GM19351 (cell line): Measurements from ENCODE around the gene CACNG4.
"Not testable (repeated sequence)": the region's sequence is repeated elsewhere in the genome, so short reads cannot be mapped to it uniquely, and the experiment has no call there.

Experiments used
- ATAC-seq: cut with Tn5 transposase; IDR thresholded peaks from one replicate; pipeline ENCODE4 v1.9.1; 2021; ENCODE audit warnings: mild to moderate bottlenecking, moderate library complexity; ENCODE audit not compliant: unreplicated experiment

Gene CACNG4

DNA sequence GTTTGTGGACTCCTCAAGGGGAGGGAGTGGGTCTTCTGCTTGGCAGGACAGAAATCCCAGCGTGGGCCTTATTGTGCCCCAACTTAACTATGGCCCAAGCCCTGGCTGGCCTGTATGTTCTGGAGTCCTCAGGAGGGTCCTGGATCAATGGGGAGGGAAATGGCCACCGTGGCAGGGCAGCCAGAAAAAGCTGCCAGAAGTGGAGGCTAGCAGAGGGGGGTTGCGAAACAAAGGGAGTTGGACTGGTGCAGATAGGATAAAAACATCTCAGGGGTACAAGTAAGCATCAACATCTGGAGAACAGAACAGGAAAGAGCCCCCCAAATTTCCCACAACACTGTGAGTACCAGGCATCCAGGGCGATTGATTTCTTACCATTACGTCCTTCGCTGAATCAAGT, 76.1 kb downstream of the CACNG4 start:
- no peak for ATAC-seq

DNA sequence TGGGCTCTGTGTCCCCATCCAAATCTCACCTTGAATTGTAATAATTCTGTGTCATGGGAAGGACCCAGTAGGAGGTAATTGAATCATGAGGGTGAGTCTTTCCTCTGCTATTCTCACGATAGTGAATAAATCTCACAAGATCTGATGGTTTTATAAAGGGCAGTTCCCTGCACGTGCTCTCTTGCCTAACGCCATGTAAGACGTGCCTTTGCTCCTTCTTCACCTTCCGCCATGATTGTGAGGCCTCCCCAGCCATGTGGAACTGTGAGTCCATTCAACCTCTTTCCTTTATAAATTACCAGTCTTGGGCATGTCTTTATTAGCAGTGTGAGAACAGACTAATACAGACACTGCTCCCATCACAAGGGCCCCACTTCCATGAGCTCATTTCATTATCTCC, 76.6 kb downstream of the CACNG4 start:
- not testable (repeated sequence) for ATAC-seq

DNA sequence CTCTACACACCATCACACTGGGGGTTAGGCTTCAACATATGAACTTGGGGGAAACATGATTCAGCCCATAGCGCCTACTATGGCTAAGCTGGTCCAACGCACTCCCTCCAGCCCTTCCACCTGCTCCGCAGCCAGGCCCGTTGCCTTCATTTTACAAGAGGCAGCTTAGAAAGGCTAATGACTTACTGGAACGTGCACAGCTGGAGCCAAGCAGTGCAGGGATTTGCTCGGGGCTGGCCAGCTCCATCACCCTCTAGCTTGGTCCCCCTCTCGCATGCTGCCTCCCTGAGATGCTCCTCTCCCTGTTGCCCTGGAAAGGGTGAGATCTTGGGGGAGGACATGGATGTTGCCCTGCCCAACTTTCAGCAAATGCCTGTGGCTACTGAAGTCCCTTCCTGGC, 77.0 kb downstream of the CACNG4 start:
- ATAC-seq = no peak

DNA sequence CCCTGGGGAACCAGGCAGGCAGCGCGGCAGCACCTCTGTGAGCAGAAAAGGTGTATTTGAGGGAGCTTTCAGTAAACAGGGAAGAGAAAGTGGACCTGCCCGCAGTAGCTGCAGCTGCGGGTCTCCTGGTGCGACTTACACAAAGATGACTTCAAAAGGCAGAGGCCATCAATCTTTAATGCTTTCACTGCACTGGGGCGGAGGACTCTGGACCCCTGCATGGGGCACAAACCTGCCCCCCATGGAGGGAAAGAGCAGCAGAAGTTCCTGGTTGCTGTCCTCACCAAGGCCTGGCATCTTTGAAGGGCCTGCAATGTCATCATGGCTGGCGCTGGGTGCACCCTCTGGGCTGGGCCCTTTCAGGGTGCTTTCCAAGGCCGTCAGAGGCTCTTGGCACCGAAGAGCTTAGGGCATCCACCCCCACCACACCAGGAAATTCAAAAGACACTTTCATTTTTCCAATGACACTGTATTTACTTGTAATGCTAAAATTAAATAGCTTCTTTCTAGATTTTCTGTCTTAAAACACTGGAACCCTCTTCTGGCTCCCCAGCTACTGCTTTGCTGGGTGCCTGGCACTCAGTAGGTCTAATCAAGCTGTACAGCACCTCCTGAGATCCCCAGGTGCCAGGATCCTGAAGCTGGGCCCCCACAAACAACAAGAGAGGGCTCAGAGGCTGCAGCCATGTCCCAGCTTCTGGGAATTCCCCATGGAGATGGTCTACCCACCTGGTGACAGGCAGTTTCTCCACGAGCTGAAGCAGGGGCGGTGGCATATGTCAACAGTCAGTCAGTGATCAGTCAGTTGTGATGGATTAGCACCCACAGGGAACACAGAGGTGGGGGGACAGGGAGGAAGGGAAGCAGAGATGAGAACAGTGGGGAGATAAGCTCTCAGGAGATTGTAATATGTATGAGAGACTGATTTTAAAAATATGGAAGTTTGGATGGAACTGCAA, 77.7 kb downstream of the CACNG4 start:
- no peak for ATAC-seq

DNA sequence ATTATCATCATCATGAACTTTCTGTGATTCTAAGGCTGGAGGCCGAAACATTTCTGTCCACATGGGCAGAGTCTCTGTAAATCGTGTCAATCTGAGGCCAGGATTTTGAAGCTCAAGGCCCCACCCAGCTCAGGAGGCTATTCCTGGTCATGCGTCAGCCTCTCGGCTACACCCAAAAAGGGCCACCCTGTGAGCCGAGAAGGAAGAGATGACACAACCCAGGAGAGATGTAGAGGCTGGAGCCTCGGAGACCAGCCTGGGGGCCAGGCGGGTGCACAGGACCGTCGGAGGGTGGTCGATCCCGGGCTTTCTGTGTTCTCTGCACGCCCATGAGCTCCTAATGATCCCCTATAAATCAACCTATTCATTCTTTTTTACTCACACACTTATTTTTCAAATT, 78.8 kb downstream of the CACNG4 start:
- ATAC-seq = no peak

DNA sequence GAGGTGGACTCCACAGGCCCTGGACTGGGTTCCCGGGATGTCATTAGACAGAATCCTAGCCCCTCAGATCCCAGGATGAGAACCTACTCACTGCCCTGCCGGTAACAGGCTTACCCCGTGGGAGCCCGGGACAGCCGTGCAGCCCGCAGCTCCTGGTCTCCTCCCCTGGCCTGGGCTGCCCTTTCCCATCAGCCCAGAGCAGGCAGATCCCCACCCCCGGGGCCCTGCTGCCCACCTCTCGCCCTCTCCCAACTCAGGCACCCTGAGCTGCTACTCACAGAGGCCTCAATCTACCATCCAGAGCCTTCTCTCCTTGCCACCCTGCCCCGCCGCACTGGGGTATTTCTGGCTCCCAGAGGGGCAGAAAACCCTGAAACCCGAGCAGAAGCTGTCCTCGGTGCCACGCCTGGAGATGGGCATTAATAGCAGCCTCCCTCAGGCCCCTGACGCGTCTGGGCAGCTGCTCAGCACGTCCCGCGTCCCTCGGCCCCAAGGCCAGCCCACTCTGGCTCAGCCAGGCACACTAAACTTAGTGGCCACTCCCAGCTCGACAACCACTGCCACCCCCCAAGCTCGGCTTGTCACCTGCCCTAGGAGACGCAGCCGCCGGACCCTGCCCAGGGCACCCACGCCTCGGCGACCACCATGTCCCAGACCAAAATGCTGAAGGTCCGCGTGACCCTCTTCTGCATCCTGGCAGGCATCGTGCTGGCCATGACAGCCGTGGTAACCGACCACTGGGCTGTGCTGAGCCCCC, 79.7 kb downstream of the CACNG4 start, which contains the start of gene CACNG1:
TSS of gene CACNG1 (plus strand) at position 539 of the 757 bp plus-strand sequence. CDS start at position 646, 107 bp downstream.
- ATAC-seq = no peak

DNA sequence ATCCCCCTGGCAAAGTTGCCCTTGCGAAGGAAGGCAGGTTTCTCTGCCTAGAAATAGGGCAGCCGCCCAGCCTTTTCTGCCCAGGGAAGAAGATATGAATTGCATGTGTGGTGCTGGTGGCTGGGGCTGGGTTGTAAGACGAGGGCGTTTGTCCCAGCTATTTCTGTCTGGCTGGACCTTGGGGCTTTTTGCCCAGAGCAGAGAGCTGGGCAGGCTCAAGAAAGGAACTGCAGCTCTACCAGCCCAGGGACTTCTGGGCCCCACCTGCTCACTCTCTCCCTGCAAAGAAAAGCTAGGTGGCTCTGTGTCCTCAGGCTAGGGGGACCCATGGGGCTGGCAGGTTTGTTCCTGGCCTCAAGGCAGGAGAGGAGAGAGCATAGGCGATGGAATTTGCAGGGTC, 80.4 kb downstream of the CACNG4 start:
- no peak for ATAC-seq

DNA sequence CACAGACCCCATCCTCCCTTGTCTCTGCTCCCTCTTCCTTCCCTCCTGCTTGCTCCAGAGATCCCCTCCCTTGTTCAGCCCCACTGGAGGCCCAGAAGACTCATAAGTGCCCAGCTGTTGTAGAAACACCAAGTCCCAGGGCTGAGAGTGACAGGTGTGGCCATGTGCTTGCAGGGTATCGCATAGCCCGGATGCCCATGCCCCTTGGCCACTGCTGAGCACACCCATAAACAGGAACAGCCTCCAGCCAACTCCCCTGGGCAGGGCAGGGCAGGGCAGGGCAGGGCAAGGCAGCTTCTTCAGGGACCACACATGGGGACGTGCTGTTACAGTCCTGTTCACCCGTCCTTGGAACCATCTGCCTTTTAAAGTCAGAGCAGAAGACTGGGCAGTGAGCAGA, 81.9 kb downstream of the CACNG4 start:
- no peak for ATAC-seq

DNA sequence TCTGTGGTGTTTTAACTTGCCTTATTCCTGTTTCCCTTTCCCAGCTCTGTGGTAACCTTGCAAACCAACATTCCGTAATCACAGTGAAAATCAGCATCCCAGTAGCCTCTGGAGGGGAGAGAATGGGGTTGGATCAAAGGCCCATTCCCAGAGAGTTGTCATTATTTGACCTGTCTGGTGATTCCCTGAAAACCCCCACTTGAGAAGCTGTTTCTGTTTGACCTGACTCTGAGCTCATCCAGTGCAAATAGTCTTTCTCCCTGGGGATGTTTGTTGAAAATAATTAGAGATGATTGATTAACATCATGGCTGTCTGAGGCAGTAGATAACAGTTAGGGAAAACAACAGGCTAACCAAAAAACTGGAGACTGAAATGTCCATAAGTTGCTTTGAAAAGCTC, 82.9 kb downstream of the CACNG4 start:
- no peak for ATAC-seq

DNA sequence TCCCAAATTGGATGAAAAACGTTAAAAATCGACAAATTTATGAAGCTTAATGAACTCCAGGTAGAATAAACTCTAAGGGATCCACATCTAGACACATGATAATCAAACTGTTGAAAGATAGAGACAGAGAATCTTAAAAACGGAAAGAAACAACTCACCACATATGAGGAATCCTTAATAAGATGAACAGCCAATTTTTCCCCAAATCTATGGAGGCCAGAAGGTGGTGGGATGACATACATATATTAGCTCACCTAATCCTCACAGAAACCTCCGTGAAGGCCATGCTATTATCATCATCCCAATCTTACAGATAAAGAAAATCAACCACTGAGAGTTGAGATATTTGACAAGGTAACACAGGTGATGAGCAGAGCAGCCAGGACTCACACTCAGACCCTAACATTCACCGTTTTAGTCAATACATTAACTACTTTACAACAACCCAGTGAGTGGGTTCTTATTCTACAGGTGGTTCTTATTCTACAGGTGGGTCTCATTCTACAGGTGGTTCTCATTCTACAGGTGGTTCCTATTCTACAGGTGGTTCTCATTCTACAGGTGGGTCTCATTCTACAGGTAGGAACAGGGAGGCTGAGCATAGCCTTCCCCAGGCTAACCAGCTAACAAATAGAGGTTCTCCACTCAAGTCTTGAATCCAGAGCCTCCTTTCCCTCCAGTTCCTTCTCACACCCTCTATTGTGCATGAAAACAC, 84.7 kb downstream of the CACNG4 start:
- no peak for ATAC-seq

DNA sequence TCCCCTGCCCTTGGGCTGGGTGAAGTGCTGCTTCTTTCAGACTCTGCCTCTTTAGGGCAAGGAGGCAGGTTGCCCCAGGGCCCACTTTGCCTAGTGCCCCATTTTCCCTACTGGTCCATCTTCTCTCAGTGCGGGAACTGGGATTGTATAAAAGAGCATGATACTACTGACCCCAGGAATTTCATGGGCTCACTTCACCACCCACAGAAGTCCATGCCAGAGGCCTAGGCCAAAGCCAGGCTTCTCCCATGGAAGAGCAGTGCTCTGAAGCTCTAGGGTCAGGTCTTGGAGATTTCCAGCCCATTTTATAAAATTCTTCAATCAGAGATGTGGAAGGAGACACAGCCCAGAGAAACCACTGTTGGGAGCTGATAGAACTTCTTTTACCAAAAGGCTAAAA, 85.6 kb downstream of the CACNG4 start:
- no peak for ATAC-seq

DNA sequence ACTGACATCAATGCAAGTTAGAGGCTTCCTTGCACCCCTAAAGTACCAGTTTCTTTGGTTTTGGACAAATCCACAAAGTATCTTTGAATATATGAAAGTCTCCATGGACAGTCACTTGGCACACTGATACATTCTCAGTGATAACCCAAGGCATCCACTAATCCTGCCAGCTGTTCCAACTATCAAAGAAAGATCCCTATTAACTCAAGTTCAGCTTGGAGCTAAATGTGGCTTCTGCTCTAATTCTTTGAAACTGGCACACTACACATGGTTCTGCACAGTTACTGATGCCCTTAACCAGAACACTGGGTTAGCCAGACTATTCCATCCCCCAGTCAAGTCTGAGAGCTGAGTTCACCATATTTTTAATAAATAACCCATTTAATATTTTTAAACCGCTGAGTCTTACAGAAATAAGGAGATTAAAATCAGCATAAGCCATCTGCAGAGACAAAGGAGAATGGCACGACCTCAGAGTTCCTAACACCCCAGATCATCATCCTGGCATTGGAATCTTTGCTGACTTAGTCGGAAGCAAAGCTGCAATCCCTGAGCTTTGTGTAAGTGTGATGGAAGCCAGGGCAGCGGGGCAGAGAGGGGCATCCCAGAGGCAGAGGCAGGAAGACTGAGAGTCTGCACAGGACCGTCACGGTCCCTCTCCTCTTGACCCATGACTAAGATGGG, 86.1 kb downstream of the CACNG4 start:
- no peak for ATAC-seq

DNA sequence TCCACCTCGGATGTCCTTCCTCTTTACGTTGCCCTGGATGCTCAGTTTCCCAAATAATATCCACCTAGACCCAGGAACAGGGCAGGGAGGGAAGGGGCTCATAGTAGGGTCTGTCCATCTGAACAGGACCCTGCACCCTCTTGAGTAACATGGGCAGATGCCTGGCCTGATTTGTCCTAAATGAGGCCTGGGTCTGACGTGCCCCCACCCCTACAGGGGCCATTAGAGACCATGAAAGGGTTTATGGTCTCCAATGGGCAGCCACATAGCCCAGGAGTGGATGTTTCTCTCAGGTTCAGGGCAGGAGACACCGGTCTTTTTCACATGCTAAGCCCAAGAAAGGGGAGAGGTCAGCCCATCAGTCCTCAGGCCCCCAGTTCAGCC, 86.6 kb downstream of the CACNG4 start:
- no peak for ATAC-seq

DNA sequence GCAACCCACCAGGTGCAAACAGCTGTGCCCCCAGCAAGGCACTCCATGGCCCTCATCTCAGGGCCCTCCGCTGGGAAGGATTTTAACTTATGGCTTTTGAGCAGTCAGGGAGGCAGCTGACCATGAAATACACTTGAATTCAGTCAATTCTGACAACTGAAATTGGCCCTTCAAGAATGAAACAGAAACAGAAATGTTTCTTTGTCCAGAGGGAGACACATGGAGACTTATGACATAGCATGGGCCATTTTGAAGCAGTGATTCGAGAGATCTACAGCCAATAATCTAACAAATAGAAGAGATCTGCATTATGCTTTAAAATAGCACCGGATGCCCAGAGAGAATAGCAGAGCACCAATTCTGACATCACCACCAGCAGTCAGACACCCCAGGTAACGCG, 87.3 kb downstream of the CACNG4 start:
- no peak for ATAC-seq

DNA sequence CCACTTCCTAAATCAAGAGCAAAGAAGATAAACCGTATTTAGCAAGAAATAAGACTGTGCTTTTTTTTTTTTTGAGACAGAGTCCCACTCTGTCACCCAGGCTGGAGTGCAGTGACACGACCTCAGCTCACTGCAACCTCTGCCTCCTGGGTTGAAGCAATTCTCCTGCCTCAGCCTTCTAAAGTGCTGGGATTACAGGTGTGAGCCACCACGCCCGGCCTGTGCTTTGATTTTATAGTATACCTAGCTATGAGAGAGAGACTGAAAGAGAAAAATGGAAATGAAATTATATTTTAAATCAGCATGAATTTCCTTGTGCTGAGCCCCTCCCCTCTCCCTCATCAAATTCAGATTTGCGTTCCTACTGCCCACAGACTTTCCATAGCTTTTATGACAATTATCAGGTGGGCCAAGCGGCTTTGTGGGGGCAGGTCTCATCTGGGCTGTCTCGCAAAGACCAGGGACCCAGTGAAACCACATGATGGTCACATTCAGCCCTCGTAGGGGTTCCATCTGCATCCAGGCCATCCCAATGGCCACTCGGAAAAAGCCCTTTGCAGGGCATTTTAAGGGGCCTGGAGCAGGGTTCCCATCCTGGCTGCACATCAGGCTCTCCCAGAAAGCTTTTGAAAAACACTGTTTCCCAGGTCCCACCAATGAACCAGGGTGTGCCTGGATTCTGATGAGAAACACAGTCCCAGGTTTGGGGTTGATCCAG, 88.4 kb downstream of the CACNG4 start:
- no peak for ATAC-seq

DNA sequence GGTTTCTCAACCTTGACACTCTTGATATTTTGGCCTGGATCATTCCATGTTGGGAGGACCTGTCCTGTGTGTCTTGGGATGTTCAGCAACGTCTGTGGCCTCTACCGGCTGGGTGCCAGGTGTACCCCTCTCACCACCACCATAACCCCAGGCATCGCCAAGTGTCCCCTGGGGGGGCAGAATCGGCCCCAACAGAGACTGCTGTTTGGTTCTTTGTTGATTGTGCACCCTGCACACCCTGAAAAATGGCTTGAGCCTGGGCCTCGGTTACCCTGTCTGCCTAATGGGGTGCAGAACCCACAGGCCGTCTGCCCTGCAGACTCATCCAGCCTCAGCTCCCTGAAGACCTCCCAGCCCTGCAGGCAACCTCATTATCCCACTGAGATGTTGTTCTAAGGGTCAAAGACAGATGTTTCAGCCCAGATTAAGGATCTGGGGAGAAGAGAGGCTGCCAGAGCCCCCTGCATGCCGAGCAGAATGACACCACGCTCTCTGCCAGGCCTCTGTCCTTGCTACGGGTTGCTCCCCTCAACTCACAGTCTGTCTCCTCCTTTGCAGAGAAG, 89.0 kb downstream of the CACNG4 start:
- ATAC-seq = no peak

DNA sequence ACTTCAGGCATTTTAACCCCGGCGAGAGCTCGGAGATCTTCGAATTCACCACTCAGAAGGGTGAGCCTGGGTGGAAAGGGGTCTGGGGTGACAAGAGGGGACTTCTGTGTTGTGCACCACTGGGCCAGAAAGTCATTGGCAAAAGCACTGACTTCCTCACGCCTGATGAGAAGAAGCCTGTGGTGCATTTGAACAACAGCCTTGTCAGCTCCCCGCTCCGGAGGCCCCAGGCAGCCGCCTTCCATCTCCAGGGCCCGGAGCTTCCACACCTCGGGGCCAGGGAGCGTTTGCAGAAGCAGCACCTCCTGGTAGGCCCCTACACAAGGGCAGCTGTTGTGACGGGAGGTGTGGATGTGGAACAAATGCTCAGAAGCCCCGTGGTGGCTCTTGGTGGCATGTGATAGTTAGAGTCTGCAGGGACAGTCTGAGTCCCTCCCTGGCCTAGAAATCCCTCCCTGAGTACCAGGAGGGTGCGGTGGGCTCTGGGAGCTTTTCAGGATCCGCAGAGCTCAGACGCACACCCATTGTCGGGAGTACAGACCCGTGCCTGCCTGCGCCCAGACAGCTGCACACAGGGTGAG, 89.6 kb downstream of the CACNG4 start:
- no peak for ATAC-seq

DNA sequence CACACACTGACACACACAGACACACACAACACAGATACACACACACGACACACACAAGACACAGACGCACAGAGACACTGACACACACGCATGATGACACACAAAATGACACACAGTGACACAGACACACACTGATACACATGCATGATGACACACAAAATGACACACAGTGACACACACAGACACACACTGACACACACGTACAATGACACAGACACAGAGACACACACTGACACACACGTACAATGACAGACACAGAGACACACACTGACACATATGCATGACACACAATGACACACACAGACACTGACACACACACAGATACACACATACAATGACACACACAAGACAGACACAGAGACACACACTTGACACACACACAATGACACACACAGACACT, 90.1 kb downstream of the CACNG4 start:
- ATAC-seq = no peak

DNA sequence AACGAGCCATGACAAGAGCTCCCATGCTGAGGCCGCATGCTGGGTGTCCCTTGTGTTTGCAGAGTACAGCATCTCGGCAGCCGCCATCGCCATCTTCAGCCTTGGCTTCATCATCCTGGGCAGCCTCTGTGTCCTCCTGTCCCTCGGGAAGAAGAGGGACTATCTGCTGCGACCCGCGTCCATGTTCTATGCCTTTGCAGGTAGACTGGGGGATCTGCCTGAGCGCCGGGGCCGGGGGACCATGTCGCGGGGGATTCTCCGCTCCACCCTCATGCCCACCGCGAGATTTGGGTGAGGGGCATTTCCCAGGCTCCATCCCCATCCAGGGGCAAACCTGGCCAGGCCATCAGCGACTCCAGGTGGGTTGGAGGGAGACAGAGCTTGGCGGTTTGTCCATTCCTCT, 90.5 kb downstream of the CACNG4 start:
- ATAC-seq = no peak
